T-helper 1 cell treated with Interleukin-12 subunit alpha and Interleukin-12 subunit beta and Interleukin-4 antibody, amounts not matched to agents 30 μg/mL and 1 μg/mL, for 36 hours (primary cell): ENCODE data around the gene RNF113B.

Experiments
- H3K27ac Mint-ChIP-seq: one replicate; pipeline ENCODE4 v1.8.0; 2021; ENCODE audit warnings: mild to moderate bottlenecking, mixed read lengths
- H3K27me3 Mint-ChIP-seq: one replicate; pipeline ENCODE4 v1.8.0; 2021; ENCODE audit warnings: low read depth, mixed read lengths
- H3K36me3 Mint-ChIP-seq: one replicate; pipeline ENCODE4 v1.8.0; 2021; ENCODE audit warnings: low read depth, mixed read lengths
- H3K4me1 Mint-ChIP-seq: one replicate; pipeline ENCODE4 v1.8.0; 2021; ENCODE audit warnings: low read depth, mixed read lengths
- H3K4me3 Mint-ChIP-seq: one replicate; pipeline ENCODE4 v1.8.0; 2021; ENCODE audit warnings: mild to moderate bottlenecking, moderate library complexity, mixed read lengths
- H3K9me3 Mint-ChIP-seq: one replicate; pipeline ENCODE4 v1.8.0; 2021; ENCODE audit warnings: mixed read lengths

Gene RNF113B

DNA sequence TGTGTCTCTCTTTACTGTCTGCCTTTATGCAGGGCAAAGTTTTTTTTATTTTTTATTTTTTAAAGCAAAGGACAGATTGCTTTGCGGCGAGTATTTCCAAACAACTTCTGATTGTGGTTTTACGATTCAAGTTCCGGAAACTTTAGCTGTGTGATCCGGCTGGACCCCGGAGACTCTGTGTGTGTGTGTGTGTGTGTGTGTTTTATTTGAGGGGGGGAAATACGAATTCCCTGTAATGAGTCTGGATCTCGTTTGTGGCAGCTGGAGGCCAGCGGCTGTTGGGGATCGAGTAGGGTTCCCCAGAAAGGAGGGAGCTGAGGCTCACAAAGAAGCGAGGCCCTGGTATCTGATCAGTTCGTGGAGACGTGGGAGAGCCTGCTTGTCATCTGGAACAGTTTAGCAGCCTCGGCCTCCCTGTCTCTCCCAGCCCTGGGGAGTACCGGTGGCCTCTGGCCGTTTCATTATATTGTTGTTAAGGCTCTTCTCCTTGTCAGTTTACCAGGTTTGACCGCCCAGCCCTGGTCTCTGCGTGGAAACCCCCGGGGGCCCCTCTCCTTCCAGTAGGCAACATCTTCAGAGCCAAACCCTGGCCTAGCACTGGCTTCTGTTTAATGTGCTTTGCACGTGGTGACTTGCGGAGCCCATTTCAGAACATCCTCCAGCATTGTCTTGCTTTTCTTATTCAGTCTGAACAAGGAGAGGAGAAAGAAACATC lies 32.9 kb downstream of the RNF113B start:
- no peaks in the 10 kb centered on the region for H3K9me3 Mint-ChIP-seq
- peak overlapping the region; percentile 60 for H3K4me3 Mint-ChIP-seq
- H3K27ac Mint-ChIP-seq = no peak overlapping the region
- H3K36me3 Mint-ChIP-seq = no peaks in the 10 kb centered on the region
- peaks cover 77% of the 10 kb centered on the region for H3K27me3 Mint-ChIP-seq
- H3K4me1 Mint-ChIP-seq = peaks cover 9% of the 10 kb centered on the region

DNA sequence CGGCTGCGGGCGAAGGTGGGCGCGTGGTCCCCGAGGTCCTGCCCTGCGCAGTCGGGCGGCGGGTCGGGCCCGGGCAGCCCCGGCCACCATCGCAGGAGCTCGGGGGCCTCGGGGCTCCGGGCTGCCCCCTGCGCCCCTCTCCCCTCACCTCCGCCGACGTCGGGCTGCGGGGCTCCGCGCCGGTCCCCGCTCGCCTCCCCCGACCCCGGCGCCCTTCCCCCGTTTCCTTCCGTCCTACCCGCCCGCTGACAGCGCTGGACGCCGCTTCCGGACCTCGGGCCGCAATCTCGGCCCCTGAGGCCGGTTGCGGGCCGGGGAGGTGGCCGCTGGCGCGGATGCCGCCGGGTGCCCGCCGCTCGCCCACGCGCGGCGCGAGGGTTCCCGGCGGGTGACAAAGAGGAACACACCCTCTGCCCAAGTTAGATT lies 33.5 kb downstream of the RNF113B start:
- no peak overlapping the region for H3K4me3 Mint-ChIP-seq
- H3K36me3 Mint-ChIP-seq = no peaks in the 10 kb centered on the region
- H3K9me3 Mint-ChIP-seq = no peaks in the 10 kb centered on the region
- peaks cover 77% of the 10 kb centered on the region for H3K27me3 Mint-ChIP-seq
- peaks cover 9% of the 10 kb centered on the region for H3K4me1 Mint-ChIP-seq
- no peak overlapping the region for H3K27ac Mint-ChIP-seq

DNA sequence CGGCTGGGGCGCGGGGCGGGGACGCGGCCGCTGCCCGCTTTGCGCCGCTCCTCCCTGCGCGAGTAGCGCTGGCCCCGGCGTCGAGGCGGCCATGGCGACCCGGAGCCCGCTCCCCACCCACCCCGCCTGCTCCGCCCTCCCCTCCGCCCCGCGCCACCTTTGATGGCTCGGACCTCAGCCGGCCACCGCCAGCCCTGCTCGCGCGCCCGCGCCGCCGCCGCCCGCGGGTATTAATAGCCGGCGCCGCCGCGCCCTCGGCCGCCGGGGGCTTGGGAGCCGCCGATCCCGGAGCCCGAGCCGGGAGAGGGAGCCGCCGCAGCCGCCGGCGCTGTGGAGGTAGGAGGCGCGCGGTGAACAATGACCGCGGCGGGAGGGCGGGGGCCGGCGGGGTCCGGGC lies 33.9 kb downstream of the RNF113B start:
- H3K27me3 Mint-ChIP-seq = peaks cover 77% of the 10 kb centered on the region

DNA sequence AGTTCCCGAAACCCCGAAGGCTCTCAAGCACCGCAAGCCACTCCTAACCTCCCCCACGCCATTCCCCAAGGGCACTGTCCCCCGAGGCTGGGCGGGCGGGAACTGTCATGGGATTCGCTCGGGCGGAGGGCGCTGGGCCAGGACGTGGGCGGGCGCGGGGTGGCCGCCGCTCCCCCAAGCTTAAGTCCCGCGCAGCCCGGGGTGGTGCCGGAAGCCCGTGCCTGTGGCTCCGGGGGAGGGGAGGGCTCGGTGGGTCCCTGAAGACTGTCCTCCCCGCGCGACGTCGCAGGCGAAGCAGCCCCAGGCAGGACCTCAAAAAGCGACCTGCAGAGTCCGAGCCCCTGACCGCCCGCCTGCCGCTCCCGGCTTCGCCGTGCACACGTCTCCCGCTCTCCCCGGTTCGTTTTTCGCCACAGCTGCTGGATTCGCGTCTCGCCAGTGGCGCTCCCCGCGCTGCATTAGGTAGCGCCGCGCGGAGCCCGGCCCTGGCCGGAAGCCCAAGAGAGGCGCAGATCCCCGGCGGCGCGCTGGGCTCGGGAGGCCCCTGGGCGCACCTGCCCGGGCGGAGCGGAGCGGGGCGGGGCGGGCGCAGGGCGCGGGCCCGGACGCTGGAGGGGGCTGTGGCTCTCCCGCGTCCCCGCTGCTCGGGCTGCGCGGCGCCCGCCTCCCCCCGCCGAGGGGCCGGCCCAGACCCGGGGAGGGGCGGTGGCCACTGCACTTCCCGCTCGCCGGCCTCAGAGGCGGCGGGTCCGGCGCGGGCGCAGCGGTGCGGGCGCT lies 34.5 kb downstream of the RNF113B start, which contains the start of gene FARP1:
TSS of gene FARP1 (plus strand) at position 715 of the 777 bp plus-strand sequence. CDS start 70,149 bp downstream, outside the sequence.
- Mint-ChIP-seq H3K4me3 (peak within 1 kb of the TSS; percentile 77), H3K9me3 (no peaks in the 10 kb centered on the region), H3K27me3 (peaks cover 78% of the 10 kb centered on the region), H3K36me3 (no peaks in the 10 kb centered on the region), H3K4me1 (peaks cover 9% of the 10 kb centered on the region), H3K27ac (no peak within 1 kb of the TSS)

More for the DNA sequence above, 33.9 kb downstream of the RNF113B start:
- H3K36me3 Mint-ChIP-seq = no peaks in the 10 kb centered on the region
- no peak overlapping the region for H3K4me3 Mint-ChIP-seq
- peaks cover 9% of the 10 kb centered on the region for H3K4me1 Mint-ChIP-seq
- H3K9me3 Mint-ChIP-seq = no peaks in the 10 kb centered on the region
- H3K27ac Mint-ChIP-seq = no peak overlapping the region

DNA sequence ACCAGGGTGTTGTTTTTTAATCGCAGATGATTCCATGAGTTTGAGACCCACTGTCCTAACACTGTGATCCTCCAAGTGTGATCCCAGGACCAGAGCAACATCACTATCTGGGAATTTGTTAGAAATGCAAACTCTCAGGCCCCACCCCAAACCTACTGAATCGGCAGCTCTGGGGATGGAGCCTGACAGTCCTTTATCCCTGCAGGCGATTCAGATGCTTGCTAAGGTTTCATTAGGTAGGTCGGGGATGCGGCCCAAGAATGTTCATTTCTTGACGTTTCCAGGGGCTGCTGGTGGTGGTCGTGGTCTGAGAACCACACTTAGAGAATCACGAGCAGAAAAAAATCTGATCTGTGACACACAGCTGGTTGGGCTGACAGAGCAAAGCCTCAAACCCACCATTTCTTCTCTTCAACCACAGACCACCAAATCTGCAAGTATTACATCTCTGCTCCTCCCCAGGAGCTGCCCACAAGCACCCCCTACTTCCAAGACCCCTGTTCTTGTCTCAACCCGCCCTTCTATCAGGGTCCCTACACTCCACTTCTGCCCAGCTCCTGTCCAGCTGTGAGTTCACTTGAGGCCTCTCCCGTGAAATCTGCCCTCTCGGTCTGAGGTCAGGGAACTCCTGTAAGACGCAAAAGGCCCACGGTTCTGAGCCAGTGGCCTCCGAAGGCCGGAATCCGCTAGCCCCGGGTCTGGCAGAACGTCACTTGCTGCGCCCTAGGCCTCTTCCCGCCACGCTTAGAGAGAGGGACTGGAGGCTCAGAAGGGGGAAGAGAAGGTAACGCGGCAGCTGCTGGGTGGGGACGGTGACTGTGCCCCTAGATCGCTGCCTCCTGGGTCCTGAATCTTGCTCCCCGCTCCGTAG lies 35.3 kb downstream of the RNF113B start:
- H3K27ac Mint-ChIP-seq = no peak overlapping the region
- H3K4me3 Mint-ChIP-seq = peak overlapping the region; percentile 42
- no peaks in the 10 kb centered on the region for H3K9me3 Mint-ChIP-seq
- no peaks in the 10 kb centered on the region for H3K36me3 Mint-ChIP-seq
- peaks cover 9% of the 10 kb centered on the region for H3K4me1 Mint-ChIP-seq
- H3K27me3 Mint-ChIP-seq = peaks cover 72% of the 10 kb centered on the region

DNA sequence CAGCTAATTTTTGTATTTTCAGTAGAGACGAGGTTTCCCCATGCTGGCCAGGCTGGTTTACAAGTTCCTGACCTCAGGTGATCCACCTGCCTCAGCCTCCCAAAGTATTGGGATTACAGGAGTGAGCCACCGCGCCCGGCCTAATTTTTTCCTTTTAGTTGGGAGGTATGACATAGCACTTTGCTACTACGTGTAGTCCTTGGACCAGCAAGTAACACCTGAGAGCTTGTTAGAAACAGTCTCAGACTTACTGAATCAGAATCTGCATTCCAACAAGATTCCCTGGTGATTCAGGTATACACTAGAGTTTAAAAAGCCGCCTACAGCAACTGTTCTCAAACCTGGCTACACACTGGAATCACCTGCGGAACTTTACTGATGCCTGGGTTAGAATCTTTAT lies 36.0 kb downstream of the RNF113B start:
- H3K36me3 Mint-ChIP-seq = no peaks in the 10 kb centered on the region
- no peaks in the 10 kb centered on the region for H3K9me3 Mint-ChIP-seq
- no peak overlapping the region for H3K4me3 Mint-ChIP-seq
- H3K27ac Mint-ChIP-seq = no peak overlapping the region
- peaks cover 68% of the 10 kb centered on the region for H3K27me3 Mint-ChIP-seq
- H3K4me1 Mint-ChIP-seq = peaks cover 9% of the 10 kb centered on the region

DNA sequence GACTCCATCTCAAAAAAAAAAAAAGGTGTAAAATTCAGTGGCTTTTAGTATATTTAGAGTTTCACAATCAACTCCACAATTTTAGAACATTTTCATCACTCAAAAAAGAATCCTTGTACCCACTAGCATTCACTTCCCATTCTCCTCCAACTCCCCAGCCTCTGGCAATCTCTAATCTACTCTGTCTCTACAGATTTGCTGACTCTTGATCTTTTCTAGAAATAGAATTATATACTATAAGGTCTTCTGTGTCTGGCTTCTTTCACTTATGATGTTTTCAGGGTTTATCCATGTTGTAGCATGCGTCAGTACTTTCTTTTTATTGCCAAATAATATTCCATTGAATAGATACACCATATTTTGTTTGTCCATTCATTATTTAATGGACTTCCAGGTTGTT lies 42.2 kb downstream of the RNF113B start:
- H3K4me3 Mint-ChIP-seq = no peak overlapping the region
- H3K9me3 Mint-ChIP-seq = no peaks in the 10 kb centered on the region
- H3K36me3 Mint-ChIP-seq = no peaks in the 10 kb centered on the region
- H3K27ac Mint-ChIP-seq = no peak overlapping the region
- H3K27me3 Mint-ChIP-seq = peaks cover 23% of the 10 kb centered on the region
- no peaks in the 10 kb centered on the region for H3K4me1 Mint-ChIP-seq

DNA sequence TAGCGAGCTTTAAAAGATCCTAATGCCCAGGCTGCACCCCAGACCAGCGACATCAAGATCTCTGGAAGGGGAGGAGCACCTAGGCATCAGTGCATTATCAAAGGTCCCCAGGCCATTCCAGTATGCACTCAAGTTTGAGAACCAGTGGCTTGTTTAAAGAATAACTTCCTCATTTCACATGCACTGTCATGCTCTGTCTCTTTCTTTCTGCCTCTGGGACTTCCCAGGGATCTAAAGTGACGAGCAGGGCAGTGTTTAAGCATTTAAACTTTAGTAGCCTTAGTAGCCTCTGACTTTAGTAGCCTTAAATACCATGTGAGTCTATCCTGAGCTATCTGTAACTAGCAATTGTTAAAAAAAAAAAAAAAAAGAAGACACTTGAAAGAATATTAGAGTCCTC lies 43.1 kb downstream of the RNF113B start:
- no peak overlapping the region for H3K27ac Mint-ChIP-seq
- H3K27me3 Mint-ChIP-seq = peaks cover 15% of the 10 kb centered on the region
- no peaks in the 10 kb centered on the region for H3K9me3 Mint-ChIP-seq
- no peaks in the 10 kb centered on the region for H3K4me1 Mint-ChIP-seq
- no peaks in the 10 kb centered on the region for H3K36me3 Mint-ChIP-seq
- no peak overlapping the region for H3K4me3 Mint-ChIP-seq

DNA sequence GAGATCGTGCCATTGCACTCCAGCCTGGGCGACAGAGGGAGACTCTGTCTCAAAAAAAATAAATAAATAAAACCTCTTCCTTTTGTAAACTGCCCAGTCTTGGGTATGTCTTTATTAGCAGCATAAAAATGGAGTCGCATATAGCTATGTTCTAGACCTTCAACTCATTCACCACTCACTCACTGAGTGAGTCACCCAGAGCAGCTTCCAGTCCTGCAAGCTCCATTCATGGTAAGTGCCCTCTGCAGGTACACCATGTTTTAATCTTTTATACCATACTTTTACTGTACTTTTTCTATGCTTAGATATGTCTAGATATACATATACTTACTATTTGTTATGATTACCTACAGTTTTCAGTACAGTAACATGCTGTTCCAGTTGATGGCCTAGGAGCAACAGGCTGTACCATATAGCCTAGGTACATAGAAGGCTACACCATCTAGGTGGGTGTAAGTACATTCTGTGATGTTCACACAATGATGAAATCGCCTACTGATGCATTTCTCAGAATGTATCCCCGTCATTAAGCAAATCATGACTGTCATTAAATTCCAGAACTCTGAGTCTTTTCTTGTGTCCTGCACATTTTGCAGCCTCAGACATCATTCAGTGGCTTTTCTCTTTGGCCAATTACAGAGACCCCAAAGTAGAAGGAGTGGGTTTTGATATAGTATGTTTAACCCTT lies 47.9 kb downstream of the RNF113B start:
- no peak overlapping the region for H3K4me3 Mint-ChIP-seq
- peaks cover 5% of the 10 kb centered on the region for H3K9me3 Mint-ChIP-seq
- peaks cover 5% of the 10 kb centered on the region for H3K27me3 Mint-ChIP-seq
- no peaks in the 10 kb centered on the region for H3K4me1 Mint-ChIP-seq
- no peaks in the 10 kb centered on the region for H3K36me3 Mint-ChIP-seq
- no peak overlapping the region for H3K27ac Mint-ChIP-seq
